ENCODE results near the gene RSPH4A. TPM values are rescaled to one million over a fixed set of nuclear protein-coding genes. Genes with fewer than 3 reads are reported as not detected.

The RSPH4A gene
- total and polyA plus RNA-seq, 2 donors (not counting 3 experiments of a cell fraction or from before 2014, with no cell fraction given): 0.06 to 0.15 TPM

- Histone ChIP-seq H3K27ac (ENCODE audit: insufficient read depth, low read depth, low read length) (no peak overlapping the region), H3K4me1 (ENCODE audit: control insufficient read depth, extremely low read depth, insufficient read depth, low read length) (peaks cover 9% of the 10 kb centered on the region), H4K20me1 (replicated peaks; ENCODE audit: control insufficient read depth, extremely low read depth, insufficient read depth, low read length) (no peaks in the 10 kb centered on the region), H3K9ac (replicated peaks; ENCODE audit: extremely low read depth, insufficient read depth, low read length) (no peak overlapping the region), H3K79me2 (ENCODE audit: control insufficient read depth, insufficient read depth, low read length) (no peaks in the 10 kb centered on the region), H3K9me1 (replicated peaks; ENCODE audit: control insufficient read depth, extremely low read depth, insufficient read depth, low read length) (no peaks in the 10 kb centered on the region), H2AFZ (ENCODE audit: low read depth, low read length) (peak overlapping the region; percentile 63), H3K9me3 (replicated peaks; ENCODE audit: control insufficient read depth, insufficient read depth, low read length) (no peaks in the 10 kb centered on the region), H3K4me3 (replicated peaks in 1 of 3; ENCODE audit: insufficient read depth in 1 of 3, low read depth in 1 of 3, low read length in 3 of 3) (peak overlapping the region; percentile 28 to 84 (median 52)), H3K36me3 (ENCODE audit: control insufficient read depth in 2 of 2, extremely low read depth in 1 of 2, insufficient read depth in 2 of 2, low read length in 2 of 2) (no peaks in the 10 kb centered on the region), H3K27me3 (ENCODE audit: control insufficient read depth in 2 of 2, insufficient read depth in 2 of 2, low read length in 2 of 2) (peaks cover 6 to 17% of the 10 kb centered on the region in 2 experiments), H3K4me2 (ENCODE audit: insufficient read depth, low read length) (peak overlapping the region; percentile 93)
- BruUV-seq (replicated peaks): no TSS peak
- intact Hi-C loops (cut with micrococcal nuclease): loop anchor here (1.0 to 10.0 kb wide), 2 partner anchors 337 to 348 kb away; partner anchors contain the start of gene TSPYL1
- POLR2A ChIA-PET: interaction anchor here (0.7 kb wide), 1 partner anchor 56 kb away, joined by 3 read pairs; no protein-coding TSS in a partner anchor
- DNase-seq (ENCODE audit: low read depth, low spot score) (no peak), FAIRE-seq (peak; percentile 4)
- CTCF ChIA-PET: interaction anchor here (0.6 to 1.5 kb wide), 17 partner anchors 8 to 348 kb away, joined by 3 to 6 read pairs (median 4); partner anchors contain the start of genes CALHM5, FAM162B and RWDD1
- dilution Hi-C loops (cut with MboI; ENCODE audit: extremely low pct_ligation_motif_present, low sequenced_read_pairs): no loop called here
- TF ChIP-seq GATA2 (IDR thresholded peaks at IDR 0.05; ENCODE audit: insufficient read depth, insufficient read length, low read depth, low read length) (no peak), POLR2AphosphoS5 (IDR thresholded peaks at IDR 0.05; ENCODE audit: insufficient read depth, low read depth, low read length) (no peak), CTCF (IDR thresholded peaks at IDR 0.05; ENCODE audit: extremely low read depth in 1 of 2, insufficient read depth in 1 of 2, low read depth in 1 of 2, low read length in 2 of 2) (no peak), FOS (IDR thresholded peaks at IDR 0.05; ENCODE audit: borderline replicate concordance, insufficient read depth, low read length) (no peak), POLR2A (IDR thresholded peaks at IDR 0.05; ENCODE audit: low read depth, low read length) (no peak), MYC (IDR thresholded peaks at IDR 0.05; ENCODE audit: low read depth, low read length) (no peak), JUN (IDR thresholded peaks at IDR 0.05; ENCODE audit: borderline replicate concordance, insufficient read depth, insufficient read length, low read depth) (no peak)
These were observed 416 bp downstream of the RSPH4A start for GRCh38 chr6:116616737-116617053.
